ENCODE results near the gene HOXA9. TPM values are rescaled to one million over a fixed set of nuclear protein-coding genes. Genes with fewer than 3 reads are reported as not detected.

HOXA9 gene
- polyA plus RNA-seq, 3 donors: 1.4 to 6.3 (median 2.7) TPM

DNA sequence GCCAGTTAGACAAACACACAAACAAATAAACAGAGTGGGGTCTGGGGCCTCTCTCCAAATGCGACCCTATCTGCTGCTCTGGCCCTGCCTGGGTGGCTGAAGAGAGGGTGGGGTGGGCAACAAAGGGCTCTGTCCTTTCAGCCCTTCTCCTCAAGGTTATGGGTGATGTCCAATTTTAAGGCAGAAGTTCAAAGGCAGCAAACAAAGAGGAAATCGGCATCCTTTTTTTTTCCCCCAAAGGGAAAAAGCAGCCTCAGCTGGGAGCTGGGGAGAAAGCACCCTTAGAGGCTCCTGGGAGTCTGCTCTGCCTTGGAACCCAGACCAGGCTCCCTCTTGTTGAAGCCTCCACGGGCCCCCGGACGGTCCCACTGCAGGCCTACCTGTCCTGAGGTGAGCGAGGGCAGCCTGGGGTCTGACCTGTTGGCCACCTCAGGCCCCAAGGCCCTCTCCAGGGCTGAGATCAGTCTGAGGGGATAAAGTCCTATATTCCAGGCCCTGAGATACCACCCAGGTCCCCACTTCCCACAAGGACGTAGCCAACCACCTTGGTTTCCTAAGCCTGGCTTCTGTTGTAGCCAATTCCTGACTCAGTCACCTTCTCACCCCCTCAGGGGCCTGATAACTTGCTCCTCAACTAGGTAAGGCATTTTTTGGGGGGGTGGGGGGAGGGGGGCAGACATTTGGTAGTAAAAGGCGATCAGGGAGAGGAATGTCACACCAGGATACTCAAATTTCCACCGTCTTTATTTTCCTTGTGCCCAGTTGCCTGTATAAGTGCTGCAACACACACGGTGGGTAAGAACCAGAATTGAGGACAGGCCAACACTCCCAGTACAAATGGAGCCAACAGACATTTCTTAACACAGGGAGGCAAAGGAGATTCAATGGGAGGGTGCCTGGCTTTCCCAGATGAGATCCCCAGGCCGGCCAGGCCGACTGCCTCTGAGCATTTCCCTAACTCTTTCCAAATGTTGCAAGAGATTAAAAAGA, 15.4 kb upstream of the HOXA9 start:
- WGBS, 3 donors: 37 to 73% (median 72%) methylated on average over 12 of the region's 12 CpGs
- H3K27ac ChIP-seq (ENCODE audit: low read depth, low read length): no peak overlapping the region

DNA sequence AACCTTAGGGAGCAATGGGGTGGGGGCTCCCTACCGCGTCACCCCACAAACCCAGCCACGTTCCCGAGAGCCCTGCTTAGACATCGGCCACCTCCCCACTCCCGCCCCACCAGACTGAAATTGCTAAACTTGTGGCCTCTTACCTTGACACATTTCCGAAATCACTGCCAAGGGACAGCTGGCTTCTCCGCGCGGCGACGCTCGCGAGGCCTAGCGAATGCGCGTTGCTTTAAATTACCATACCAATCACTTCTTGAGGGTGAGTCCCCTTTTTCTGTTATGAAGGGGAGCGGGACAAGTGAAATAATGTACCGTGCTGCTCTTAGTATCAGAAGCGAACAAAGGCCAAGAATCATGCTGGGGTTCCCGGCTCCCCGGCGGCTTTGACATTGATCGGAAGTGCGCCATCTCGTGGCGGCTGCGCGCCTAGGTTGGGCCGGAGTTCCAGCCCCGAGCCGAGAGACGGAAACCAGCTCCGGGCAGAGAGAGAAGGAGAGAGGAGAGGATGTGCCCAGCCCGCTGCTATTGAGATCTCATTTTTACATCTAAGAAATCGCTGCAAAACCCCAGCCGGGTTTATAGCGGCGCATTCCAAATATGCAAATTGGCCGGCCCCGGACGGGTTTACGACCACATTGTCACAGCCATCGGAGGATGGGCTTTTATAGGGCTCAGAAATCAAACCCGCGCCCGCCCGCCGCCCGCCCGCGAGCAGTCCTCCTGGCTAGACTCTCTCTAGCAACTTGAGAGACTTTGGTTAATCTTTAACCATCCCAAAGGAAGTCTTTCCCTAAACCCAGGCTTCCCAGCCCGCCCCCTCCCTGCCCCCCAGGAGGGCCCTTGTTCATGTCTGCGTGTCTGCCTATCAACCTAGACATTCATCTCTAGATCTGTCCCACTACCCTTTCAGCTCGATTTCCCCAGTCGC, 14.4 kb upstream of the HOXA9 start:
- 6 to 17% (median 12%) methylated on average over 55 to 56 of the region's 56 CpGs for WGBS, 3 donors
- H3K27ac ChIP-seq (ENCODE audit: low read depth, low read length): no peak overlapping the region

DNA sequence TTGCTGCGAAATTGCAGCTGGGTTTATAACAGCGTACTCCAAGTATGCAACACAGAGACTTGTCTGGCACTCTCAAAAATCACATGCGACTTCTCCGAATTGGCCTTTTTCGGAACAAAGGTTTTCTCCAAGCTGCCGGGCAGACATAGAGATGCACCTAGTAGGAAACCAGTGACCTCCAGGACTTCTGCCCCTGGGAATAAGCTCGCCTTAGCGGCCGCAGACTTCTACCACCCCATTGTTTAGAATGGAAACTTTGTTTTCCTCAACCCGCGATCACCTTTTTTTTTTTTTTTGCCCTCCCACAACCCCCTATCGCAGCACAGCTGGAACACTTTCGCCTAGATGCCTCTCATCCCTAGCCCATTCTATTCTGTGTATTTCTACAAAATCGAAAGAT, 13.7 kb upstream of the HOXA9 start:
- 29 to 63% (median 55%) methylated on average over 14 of the region's 14 CpGs for WGBS, 3 donors
- no peak overlapping the region for H3K27ac ChIP-seq (ENCODE audit: low read depth, low read length)

DNA sequence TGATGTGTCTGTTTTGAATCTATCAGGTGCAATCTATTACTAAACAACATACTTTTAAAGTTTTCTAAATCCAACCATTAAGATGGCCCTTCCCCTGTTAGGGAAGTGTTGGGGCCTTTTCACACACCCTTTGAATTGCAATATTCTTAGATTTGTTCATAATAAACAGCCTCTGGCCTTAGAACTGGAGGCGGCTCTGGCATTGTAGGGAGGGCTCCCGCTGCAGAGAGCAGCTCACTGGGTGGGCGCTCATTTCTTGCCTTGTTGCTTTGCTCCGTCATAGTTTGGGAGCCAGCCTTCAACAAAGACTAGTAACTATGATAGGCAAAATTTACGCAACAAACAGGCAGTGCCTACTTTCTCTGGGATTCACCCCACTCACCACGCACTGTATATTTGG, 13.0 kb upstream of the HOXA9 start:
- H3K27ac ChIP-seq (ENCODE audit: low read depth, low read length): no peak overlapping the region
- 54 to 94% (median 64%) methylated on average over 6 of the region's 6 CpGs for WGBS, 3 donors

DNA sequence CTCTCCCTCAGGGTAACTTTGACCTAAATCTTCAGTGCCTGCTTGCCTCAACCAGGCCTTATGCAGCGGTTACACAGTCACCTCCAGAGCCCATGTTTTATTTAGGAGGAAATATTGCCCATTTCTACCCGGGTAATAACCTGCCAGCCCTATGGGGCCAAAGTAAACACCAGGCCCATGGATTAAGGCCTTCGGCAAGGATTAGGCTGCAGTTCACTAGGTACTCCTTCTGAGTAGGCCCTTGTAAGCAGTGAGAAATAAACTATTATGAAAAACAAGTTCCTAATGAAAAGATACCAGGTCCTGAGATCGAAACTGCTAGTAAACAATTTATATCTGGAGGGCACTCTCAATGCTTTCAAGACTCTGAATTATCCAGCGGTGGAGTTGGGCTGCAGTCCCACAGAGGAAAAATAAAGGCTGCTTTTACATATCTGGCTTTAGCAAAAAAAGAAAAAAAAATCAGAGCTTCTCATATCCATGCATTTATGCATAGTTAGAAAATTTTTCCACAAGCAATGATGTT, 12.5 kb upstream of the HOXA9 start:
- 62 to 95% (median 67%) methylated on average over 5 of the region's 5 CpGs for WGBS, 3 donors

DNA sequence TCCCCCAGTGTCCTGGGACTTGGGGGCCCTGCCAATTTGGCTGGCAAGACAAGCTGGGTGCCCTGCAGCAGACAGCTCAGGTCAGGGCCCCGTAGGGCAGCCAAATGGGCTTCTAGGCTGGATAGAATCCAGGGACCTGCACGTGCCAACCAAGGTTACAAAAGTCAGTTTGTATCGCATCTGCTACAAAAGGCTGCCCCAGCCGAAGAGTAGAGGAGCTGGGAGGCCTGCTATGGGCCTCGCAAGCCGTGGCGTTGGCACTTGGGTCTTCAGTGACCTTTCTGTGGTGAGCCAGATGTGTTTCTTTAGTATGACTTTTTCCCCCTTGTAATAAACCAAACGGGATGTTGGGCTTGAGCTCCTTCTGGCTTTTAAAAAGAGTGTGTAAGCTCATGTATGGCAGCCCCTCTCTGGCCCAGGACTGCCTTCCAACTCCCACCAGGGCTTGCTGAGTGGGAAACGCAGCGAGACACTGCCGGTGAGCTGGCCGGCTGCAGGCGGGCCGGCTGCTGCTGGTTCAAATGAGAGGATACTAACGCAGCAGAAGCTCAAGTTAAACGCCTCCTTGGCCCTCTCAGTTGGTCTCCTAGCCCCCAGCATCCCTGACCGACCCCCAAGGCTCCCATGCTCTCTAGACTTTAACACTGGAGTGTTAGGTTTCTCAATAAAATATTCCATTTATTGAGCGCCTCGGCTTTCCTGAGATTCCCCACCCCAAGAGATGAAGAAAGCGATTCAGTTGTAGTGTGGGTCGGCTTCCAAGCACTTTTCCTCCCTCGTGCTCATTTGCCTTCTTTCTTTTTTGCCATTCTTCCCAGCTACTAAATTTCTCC, 11.8 kb upstream of the HOXA9 start:
- no peak overlapping the region for H3K27ac ChIP-seq (ENCODE audit: low read depth, low read length)
- 47 to 88% (median 60%) methylated on average over 22 of the region's 22 CpGs for WGBS, 3 donors

More for the DNA sequence above, 12.5 kb upstream of the HOXA9 start:
- no peak overlapping the region for H3K27ac ChIP-seq (ENCODE audit: low read depth, low read length)

DNA sequence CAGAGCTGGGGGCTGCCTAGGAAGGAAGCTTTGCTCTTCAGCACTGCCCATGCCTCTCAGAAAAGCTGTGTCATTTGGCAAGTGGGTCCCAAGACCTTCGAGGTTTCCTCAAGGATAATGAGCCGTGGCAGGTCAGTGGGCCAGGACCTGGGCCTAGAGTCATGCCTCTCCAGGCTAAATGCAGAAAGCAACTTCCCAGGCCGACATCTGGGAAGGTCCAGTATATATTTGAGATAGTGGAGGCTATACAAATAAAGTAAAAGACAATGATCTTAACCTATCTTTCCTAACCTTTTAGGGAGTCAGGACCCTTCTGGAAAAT, 11.1 kb upstream of the HOXA9 start:
- WGBS, 3 donors: 65 to 72% (median 67%) methylated on average over 3 of the region's 3 CpGs
- no peak overlapping the region for H3K27ac ChIP-seq (ENCODE audit: low read depth, low read length)

DNA sequence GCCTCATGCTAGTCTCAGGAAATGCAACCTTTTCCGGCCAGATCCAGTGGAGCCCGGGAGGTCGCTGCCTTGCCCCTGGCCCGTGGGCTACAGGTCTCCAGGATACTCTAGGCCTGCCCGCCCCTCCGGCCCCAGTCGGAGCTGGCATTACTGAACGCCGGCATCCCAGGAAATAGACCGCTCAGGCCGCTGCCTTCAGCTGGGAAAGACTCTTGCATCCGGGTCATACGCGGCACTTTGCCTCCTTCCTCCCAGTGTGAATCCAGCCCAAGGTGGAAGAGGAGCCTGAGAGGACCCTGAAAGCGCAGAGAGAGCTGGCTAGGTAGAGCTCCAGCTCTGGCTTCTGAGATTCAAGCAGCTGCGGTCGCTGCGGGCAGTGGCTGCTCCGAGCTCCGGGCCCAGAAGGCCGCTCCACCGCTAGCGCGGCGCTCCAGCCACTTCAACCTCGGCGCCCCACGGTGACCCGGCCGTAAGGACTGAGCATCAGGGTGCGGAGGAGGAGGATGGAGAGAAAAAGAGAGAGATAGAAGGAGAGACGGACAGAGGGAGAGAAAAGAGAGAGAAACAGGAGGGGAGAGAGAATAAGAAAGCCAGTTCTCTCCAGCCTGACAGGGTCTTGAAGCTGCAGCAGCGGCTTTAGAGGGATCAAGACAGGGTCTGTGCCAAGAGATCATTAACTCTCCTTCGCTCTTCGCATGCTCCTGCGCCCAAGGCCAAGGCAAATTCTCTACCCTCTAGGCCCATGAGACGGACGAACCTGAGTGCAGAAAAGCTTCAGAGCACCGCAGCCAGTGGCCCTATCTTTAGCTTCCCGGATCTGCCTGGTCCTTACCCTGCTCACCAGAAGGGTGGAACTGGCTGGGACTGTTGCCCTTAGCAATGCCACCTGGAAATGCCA, 10.5 kb upstream of the HOXA9 start:
- H3K27ac ChIP-seq (ENCODE audit: low read depth, low read length): no peak overlapping the region
- 25 to 75% (median 57%) methylated on average over 40 of the region's 40 CpGs for WGBS, 3 donors

DNA sequence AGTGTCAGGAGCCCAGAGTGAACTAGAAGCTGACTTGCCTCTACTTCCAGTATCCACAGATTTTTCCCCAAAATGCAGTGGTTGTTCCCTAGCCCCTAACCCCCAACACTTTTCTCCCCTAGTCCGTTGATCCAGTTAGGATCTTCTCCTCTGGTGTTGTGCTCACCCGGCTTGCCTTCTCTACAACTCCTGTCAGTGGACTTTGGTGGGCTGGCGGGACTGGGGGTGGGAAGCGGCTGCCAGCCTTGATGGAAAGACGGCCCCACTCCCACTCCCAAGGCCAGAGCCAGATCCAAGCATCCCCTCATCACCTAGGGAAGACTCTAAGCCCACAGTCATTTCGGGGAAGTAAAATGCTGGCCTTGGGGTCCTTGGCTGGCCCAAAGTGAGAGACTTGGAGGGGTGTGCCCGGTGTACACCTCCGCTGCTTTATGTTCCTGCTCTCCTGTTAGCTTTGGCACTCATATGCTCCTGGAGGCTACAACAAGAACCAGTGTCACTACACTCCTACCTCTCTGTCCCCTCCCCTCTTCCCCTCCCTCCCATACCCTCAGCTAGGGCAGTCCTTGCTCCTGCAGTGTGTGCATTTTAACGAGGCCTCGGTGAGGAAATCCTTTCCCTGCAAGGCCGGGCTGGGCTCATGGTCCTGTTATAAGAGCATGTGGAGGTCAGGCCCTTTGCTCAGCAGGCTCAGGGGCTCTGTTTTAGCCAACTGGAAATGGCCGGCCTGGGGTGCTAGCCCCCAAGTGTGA, 9.7 kb upstream of the HOXA9 start:
- WGBS, 3 donors: 32 to 78% (median 73%) methylated on average over 12 of the region's 12 CpGs

DNA sequence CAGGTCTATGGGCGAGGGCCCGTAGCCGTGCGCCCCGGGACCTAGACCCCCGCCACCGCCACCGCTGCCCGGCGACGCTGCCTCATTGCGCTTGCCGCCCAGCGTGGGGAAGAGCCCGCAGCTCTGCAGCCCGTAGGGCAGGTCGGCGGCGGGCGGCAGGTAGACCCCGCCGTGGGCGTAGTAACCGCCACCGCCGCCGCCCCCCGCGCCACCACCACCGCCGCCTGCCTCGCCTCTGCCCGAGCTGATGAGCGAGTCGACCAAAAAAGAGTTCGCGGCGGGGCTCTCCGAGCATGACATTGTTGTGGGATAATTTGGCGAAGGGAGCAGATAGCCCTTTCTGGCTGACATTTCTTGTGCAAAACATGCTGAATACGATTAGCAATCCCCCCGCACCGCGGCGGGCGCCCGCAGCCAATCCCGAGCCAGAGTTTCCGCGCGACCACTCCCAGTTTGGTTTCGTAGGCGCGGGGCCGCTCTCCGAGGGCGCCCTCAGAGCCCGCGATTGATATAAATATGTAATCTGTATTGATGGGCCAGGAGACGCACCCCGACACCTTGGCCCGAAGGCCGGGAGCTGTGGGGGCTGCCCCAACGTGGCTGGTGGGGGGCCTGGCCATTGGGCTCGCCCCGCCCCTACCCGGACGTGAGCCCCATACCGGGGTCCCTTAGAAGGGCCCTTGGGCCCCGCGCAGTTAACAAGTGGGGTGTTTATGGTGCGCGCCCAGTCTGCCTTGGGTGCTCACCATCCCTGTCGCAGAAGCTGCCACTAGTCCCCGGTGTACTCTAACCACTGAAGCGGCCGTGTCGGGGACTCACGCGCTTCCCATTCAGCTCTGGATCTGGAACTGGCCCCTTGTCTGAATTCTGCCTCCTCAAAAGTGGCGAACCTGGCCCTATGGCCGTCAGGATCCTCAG, 8.9 kb upstream of the HOXA9 start, which contains the start of gene HOXA10:
HOXA10 (minus strand) TSS at position 365 of the 918 bp plus-strand sequence; CDS start at position 351, 14 bp downstream.
- H3K27ac ChIP-seq (ENCODE audit: low read depth, low read length): no peak within 1 kb of the TSS
- 8 to 9% (median 8%) methylated on average over 67 to 82 of the region's 82 CpGs for WGBS, 3 donors

More for the DNA sequence above, 9.7 kb upstream of the HOXA9 start:
- H3K27ac ChIP-seq (ENCODE audit: low read depth, low read length): no peak overlapping the region

DNA sequence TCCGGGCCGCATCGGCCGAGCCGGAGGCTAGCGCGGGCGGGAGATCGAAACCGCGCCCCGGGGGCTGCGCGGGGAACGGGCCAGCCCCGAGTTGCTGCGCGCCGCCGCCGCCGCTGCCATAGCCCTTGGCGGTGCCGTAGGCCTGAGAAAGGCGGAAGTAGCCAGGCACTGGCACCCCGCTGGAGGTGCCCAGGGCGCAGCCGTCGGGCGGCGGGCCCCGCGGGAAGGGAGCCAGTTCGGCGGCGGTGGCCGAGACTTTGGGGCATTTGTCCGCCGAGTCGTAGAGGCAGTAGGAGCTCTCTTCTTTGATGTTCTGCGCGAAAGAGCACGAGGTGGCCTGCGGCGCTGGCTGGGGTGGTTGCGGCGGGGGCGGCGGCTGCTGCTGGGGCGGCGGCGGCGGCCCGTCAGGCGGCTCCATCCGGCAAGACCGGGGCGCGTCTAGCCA, 8.2 kb upstream of the HOXA9 start:
- WGBS, 3 donors: 1% methylated on average over 39 to 59 of the region's 59 CpGs
- H3K27ac ChIP-seq (ENCODE audit: low read depth, low read length): no peak overlapping the region

DNA sequence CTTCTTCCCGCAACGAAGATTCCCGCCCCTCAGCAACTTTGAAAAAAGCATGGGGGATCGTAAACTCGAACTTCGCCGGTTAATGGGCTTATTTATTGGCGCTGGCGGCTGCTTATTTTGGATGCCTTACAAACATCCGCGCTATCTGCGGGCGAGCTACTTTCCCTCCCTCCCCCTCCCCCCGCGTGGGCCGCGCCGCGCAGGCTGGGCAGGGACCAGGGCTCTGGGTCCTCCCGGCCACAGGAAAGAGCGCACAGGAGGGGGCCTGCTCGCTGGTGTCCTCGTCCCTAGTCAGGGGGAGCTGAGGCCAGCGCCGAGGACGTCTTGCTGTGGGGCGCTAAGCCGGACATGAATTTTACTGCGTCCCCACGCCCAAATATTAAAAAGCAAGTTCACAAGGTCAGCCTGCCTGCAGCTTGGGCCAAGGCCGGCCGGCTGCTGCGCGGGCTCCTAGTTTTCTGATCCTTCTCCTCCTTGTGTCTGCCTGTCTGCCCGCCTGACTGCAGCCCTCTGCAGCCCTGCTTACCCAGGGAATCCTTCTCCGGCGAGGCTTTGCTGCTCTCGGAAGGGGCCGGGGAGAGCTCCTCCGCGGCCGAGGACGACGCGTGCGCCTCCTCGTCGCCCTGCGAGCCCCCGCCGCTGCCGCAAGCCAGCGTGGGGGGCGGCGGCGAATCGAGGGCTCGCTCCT, 7.6 kb upstream of the HOXA9 start:
- H3K27ac ChIP-seq (ENCODE audit: low read depth, low read length): no peak overlapping the region
- WGBS, 3 donors: 2 to 3% (median 2%) methylated on average over 52 to 58 of the region's 58 CpGs

DNA sequence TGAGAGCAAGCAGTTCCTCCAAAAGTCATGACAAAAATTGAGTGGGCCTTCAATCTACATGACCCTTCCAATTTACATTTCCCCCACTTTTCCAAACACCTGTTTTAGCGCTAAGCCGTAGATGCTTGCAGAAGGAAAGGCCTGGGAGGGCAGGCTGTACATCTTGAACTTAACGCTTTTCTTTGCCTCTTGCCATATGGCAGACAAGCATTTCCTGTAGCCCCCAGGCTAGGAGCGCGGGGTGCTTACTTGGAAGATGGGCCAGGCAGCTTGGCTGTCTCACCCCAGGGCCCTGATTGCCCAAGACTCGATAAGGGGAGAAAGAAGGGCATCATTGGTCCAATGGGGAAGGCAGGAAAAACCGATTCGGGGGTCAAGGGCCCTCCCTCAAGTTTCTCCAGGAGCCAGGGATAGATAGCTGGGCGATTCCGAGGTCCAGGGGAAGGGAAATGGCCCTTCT, 7.0 kb upstream of the HOXA9 start:
- H3K27ac ChIP-seq (ENCODE audit: low read depth, low read length): no peak overlapping the region
- WGBS, 3 donors: 10 to 18% (median 12%) methylated on average over 10 of the region's 10 CpGs

DNA sequence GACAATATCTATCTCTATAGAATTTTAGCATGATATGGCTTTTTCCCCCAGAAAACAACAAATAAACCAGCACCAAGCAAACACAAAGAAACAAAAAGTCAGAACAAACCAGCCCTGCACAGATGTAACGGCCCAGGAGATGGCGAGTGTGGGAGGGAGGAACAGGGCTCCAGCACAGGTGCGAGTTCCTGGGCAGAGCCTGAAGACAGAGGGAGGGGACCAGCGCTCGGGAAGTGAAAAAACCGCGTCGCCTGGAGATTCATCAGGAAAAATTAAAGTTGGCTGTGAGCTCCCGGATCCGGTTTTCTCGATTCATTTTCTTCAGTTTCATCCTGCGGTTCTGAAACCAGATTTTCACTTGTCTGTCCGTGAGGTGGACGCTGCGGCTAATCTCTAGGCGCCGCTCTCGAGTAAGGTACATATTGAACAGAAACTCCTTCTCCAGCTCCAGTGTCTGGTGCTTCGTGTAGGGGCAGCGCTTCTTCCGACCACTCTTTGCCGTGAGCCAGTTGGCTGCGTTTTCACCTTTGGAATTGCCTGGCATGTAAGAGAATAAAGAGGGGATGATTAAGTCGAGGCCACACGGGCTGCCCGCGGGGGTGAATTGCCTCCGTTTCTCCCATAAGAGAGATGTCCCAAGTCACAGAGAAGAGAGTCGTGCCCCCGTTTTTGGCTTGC, 6.4 kb upstream of the HOXA9 start:
- H3K27ac ChIP-seq (ENCODE audit: low read depth, low read length): no peak overlapping the region
- 8 to 24% (median 17%) methylated on average over 30 of the region's 30 CpGs for WGBS, 3 donors

Measured in adipose tissue (tissue), 3 donors.